ENCODE results near the gene LRRC75B.

DNA sequence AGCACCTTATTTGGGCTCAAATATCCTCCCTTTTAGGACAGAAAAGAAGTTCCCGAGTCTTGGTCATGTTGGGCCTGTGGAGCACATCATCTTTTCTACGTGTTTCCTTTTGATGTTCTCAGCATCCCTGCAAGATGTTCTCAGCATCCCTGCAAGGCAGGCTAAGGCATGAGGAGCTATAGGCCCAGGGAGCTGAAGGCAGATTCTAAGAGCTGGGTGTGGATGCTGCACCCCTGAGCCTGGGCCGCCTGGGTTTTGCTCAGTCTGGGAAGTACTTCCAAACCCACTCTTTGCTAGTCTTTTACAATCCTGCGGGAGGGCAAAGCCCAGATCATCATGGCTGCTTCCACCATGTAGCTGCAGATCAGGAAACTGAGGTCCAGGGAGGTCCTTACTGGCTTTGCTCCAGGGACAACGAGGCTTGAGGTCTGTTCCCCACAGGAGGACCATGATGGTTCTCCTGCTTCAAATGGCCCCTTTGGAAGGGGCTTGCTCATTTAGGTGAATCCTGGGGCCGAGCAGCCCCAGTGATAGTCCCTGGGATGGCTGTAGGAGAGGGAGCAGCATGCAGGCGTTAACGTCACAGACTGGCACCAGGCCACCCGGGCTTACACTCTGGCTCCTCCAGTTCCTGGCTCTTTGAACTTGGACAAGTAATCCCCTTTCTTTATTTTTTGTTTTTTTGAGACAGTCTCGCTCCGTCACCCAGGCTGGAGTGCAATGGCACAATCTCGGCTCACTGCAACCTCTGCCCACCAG, 10.6 kb downstream of the LRRC75B start:
- TF ChIP-seq, protein P1, sequence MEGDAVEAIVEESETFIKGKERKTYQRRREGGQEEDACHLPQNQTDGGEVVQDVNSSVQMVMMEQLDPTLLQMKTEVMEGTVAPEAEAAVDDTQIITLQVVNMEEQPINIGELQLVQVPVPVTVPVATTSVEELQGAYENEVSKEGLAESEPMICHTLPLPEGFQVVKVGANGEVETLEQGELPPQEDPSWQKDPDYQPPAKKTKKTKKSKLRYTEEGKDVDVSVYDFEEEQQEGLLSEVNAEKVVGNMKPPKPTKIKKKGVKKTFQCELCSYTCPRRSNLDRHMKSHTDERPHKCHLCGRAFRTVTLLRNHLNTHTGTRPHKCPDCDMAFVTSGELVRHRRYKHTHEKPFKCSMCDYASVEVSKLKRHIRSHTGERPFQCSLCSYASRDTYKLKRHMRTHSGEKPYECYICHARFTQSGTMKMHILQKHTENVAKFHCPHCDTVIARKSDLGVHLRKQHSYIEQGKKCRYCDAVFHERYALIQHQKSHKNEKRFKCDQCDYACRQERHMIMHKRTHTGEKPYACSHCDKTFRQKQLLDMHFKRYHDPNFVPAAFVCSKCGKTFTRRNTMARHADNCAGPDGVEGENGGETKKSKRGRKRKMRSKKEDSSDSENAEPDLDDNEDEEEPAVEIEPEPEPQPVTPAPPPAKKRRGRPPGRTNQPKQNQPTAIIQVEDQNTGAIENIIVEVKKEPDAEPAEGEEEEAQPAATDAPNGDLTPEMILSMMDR (IDR thresholded peaks at IDR 0.05): no peak
- TF ChIP-seq POLR2A (IDR thresholded peaks at IDR 0.05): no peak
- TF ChIP-seq POLR2AphosphoS5 (IDR thresholded peaks at IDR 0.05): no peak
- no peak for TF ChIP-seq EP300 (IDR thresholded peaks at IDR 0.05)

All from gastroesophageal sphincter (tissue), 3 donors.